CD4-positive, alpha-beta memory T cell (primary cell): Measurements from ENCODE around the gene EHD2. TPM values are rescaled to one million over a fixed set of nuclear protein-coding genes. Genes with fewer than 3 reads are reported as not detected.

Experiments used
- CTCF ChIA-PET: fragments of 350-600 bp; sonication (Branson Sonifier 250); formaldehyde crosslinking; loops from one replicate; lab custom pipeline; 2021; ENCODE audit warnings: inconsistent platforms; ENCODE audit not compliant: partially characterized antibody; lab: Charles Lee
- POLR2A ChIA-PET: fragments of 350-600 bp; sonication (Branson Sonifier 250); formaldehyde crosslinking; loops from one replicate; lab custom pipeline; 2021; ENCODE audit not compliant: partially characterized antibody; lab: Charles Lee
- DNase-seq, 5 donors: peaks; one replicate each; pipeline versions ENCODE4 v3.0.0 to v3.0.0-alpha.2; 2020 to 2022; ENCODE audit warnings: mixed read lengths in 1 of 5
- H3K27ac ChIP-seq: one replicate; pipeline ENCODE4 v1.7.0; 2013; ENCODE audit warnings: low read depth, low read length
- H3K27me3 ChIP-seq: 2 replicates; pipeline ENCODE4 v1.7.0; 2013; ENCODE audit warnings: mild to moderate bottlenecking, low read length, moderate library complexity; ENCODE audit not compliant: insufficient read depth
- H3K36me3 ChIP-seq: 2 replicates; pipeline ENCODE4 v1.7.0; 2013; ENCODE audit warnings: mild to moderate bottlenecking, low read length, moderate library complexity; ENCODE audit not compliant: insufficient read depth
- H3K4me1 ChIP-seq: 2 replicates; pipeline ENCODE4 v1.7.0; 2013; ENCODE audit warnings: mild to moderate bottlenecking, low read length, moderate library complexity; ENCODE audit not compliant: insufficient read depth
- H3K4me3 ChIP-seq, 2 donors: one replicate each; pipeline ENCODE4 v1.7.0; 2013; ENCODE audit warnings: low read length in 2 of 2, mild to moderate bottlenecking in 1 of 2
- H3K9me3 ChIP-seq, 2 donors: one replicate each; pipeline ENCODE4 v1.7.0; 2013; ENCODE audit warnings: low read length in 2 of 2, control low read depth in 1 of 2; ENCODE audit not compliant: control insufficient read depth in 1 of 2
- H3K27ac Mint-ChIP-seq, 7 donors: one replicate each; pipeline ENCODE4 v1.8.0; 2020 to 2021; ENCODE audit warnings: mixed read lengths in 7 of 7, mild to moderate bottlenecking in 6 of 7, inconsistent platforms in 3 of 7, moderate library complexity in 3 of 7
- H3K27me3 Mint-ChIP-seq, 2 donors: one replicate each; pipeline ENCODE4 v1.8.0; 2020 to 2021; ENCODE audit warnings: mixed read lengths in 2 of 2
- H3K36me3 Mint-ChIP-seq, 2 donors: one replicate each; pipeline ENCODE4 v1.8.0; 2020 to 2021; ENCODE audit warnings: mixed read lengths in 2 of 2, inconsistent platforms in 1 of 2, mild to moderate bottlenecking in 1 of 2
- H3K4me1 Mint-ChIP-seq, 4 donors: one replicate each; pipeline ENCODE4 v1.8.0; 2020 to 2021; ENCODE audit warnings: mixed read lengths in 4 of 4, mild to moderate bottlenecking in 1 of 4
- H3K4me3 Mint-ChIP-seq, 8 donors: one replicate each; pipeline ENCODE4 v1.8.0; 2020 to 2021; ENCODE audit warnings: mixed read lengths in 8 of 8, mild to moderate bottlenecking in 7 of 8, moderate library complexity in 6 of 8, inconsistent platforms in 3 of 8
- H3K9me3 Mint-ChIP-seq, 8 donors: one replicate each; pipeline ENCODE4 v1.8.0; 2020 to 2021; ENCODE audit warnings: mixed read lengths in 8 of 8, mild to moderate bottlenecking in 5 of 8, inconsistent platforms in 3 of 8, moderate library complexity in 1 of 8
- intact Hi-C: fragments of 100-400 bp; cut with micrococcal nuclease; formaldehyde crosslinking; loops from one replicate; pipeline ENCODE4 v1.15.1; 2023
- polyA plus RNA-seq, 2 donors: library from polyadenylated mRNA; unstranded; fragments of 300-500 nt; fragmentation: Illumina TruSeq; gene quantifications; one replicate each; pipeline ENCODE4 v1.2.3, GENCODE V29; 2021
- total RNA-seq, 2 experiments: library from RNA; stranded (reverse); gene quantifications; one replicate each; pipeline ENCODE4 v1.2.3, GENCODE V29; 2021

The EHD2 gene
- total and polyA plus RNA-seq, 4 experiments from 2014 or later = not detected

DNA sequence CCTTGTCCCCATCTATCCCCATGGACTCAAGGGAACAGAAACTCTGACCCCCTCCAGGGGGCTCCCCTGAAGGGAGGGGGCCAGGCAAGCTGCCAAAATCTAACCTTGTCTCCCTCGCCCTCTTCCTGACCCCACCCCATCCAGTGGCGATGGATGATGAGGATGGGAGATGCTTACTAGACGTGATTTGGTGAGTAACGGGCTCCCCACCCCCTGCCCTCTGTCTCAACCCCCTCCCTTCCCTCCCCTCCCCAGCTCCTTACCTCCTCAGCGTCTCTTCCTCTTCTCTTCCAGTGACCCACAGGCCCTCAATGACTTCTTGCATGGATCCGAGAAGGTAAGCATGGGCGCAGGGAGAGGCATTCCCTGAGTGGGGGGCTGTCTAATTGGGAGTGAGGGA, 39.8 kb upstream of the EHD2 start:
- DNase-seq = no peak
- H3K9me3 Mint-ChIP-seq = no peaks in the 10 kb centered on the region
- H3K4me3 Mint-ChIP-seq = no peak overlapping the region
- H3K27ac ChIP-seq = no peak overlapping the region
- peaks cover 28 to 42% of the 10 kb centered on the region in 2 donors for H3K36me3 Mint-ChIP-seq
- no peak overlapping the region for H3K4me3 ChIP-seq
- no peaks in the 10 kb centered on the region for H3K4me1 ChIP-seq
- no peaks in the 10 kb centered on the region for H3K27me3 Mint-ChIP-seq
- H3K9me3 ChIP-seq = no peaks in the 10 kb centered on the region
- peaks cover 0 to 4% (median 2%) of the 10 kb centered on the region in 4 donors for H3K4me1 Mint-ChIP-seq
- no peak overlapping the region for H3K27ac Mint-ChIP-seq
- no peaks in the 10 kb centered on the region for H3K27me3 ChIP-seq
- intact Hi-C loops = no loop called here
- H3K36me3 ChIP-seq = peaks cover 28% of the 10 kb centered on the region
- ChIA-PET CTCF (no interaction called here), POLR2A (no interaction called here)

- no peaks in the 10 kb centered on the region for H3K9me3 ChIP-seq
- intact Hi-C loops = no loop called here
- peaks cover 28% of the 10 kb centered on the region for H3K36me3 ChIP-seq
- ChIA-PET POLR2A (interaction anchor here (1.2 kb wide), 1 partner anchor 64 kb away, joined by 3 read pairs; no protein-coding TSS in a partner anchor), CTCF (no interaction called here)
- H3K27me3 ChIP-seq = no peaks in the 10 kb centered on the region
- H3K4me1 Mint-ChIP-seq = peaks cover 0 to 4% (median under 1%) of the 10 kb centered on the region in 4 donors
- H3K4me3 Mint-ChIP-seq = no peak overlapping the region
- H3K36me3 Mint-ChIP-seq = peaks cover 32 to 48% of the 10 kb centered on the region in 2 donors
- H3K27ac Mint-ChIP-seq = peak overlapping the region in 1 of 7 donors; percentile 11
- H3K4me3 ChIP-seq = no peak overlapping the region
- no peaks in the 10 kb centered on the region for H3K9me3 Mint-ChIP-seq
- no peak overlapping the region for H3K27ac ChIP-seq
- H3K27me3 Mint-ChIP-seq = no peaks in the 10 kb centered on the region
- no peak for DNase-seq
- H3K4me1 ChIP-seq = no peaks in the 10 kb centered on the region
Measured at GRCh38 chr19:47674548-47674947, 38.7 kb upstream of the EHD2 start.

- Mint-ChIP-seq H3K36me3 (peaks cover 29 to 45% of the 10 kb centered on the region in 2 donors), H3K4me1 (peaks cover 0 to 3% (median 0%) of the 10 kb centered on the region in 4 donors), H3K27me3 (no peaks in the 10 kb centered on the region), H3K27ac (peak overlapping the region in 1 of 7 donors; percentile 87), H3K9me3 (no peaks in the 10 kb centered on the region), H3K4me3 (no peak overlapping the region)
- H3K9me3 ChIP-seq = no peaks in the 10 kb centered on the region
- peaks cover 28% of the 10 kb centered on the region for H3K36me3 ChIP-seq
- H3K4me1 ChIP-seq = no peaks in the 10 kb centered on the region
- no peak for DNase-seq
- CTCF ChIA-PET = no interaction called here
- intact Hi-C loops = no loop called here
- no peak overlapping the region for H3K27ac ChIP-seq
- POLR2A ChIA-PET = interaction anchor here (1.2 kb wide), 1 partner anchor 65 kb away, joined by 3 read pairs; no protein-coding TSS in a partner anchor
- H3K27me3 ChIP-seq = no peaks in the 10 kb centered on the region
- H3K4me3 ChIP-seq = no peak overlapping the region
Measured at GRCh38 chr19:47675271-47675670, 38.0 kb upstream of the EHD2 start.

DNA sequence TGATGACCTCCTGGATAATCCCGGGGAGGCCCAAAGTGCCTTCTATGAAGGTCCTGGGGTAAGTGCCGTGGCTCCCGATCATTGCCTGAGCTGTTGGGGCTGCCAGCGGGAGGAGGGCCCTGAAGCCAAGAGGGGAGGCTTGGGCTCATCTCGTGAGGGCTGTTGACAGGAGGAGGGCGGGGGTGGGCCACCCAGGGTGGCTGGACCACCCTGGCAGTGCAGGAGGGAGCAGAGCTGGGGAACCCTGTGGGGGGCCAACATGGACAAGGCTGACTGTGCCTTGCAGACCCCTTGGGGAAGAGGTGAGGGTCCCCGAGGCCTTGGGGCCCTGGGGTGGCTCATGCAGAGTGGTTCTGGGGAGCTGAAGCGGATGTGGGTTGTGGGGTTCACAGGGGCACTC, 37.4 kb upstream of the EHD2 start:
- no peaks in the 10 kb centered on the region for H3K27me3 Mint-ChIP-seq
- Histone ChIP-seq H3K27ac (no peak overlapping the region), H3K9me3 (no peaks in the 10 kb centered on the region), H3K27me3 (no peaks in the 10 kb centered on the region), H3K4me3 (no peak overlapping the region), H3K4me1 (no peaks in the 10 kb centered on the region), H3K36me3 (peaks cover 28% of the 10 kb centered on the region)
- ChIA-PET POLR2A (no interaction called here), CTCF (no interaction called here)
- no peaks in the 10 kb centered on the region for H3K9me3 Mint-ChIP-seq
- intact Hi-C loops = no loop called here
- DNase-seq = no peak
- peak overlapping the region in 1 of 7 donors; percentile 8 for H3K27ac Mint-ChIP-seq
- H3K36me3 Mint-ChIP-seq = peaks cover 27 to 40% of the 10 kb centered on the region in 2 donors
- peaks cover 0 to 3% (median 0%) of the 10 kb centered on the region in 4 donors for H3K4me1 Mint-ChIP-seq
- H3K4me3 Mint-ChIP-seq = no peak overlapping the region

- Mint-ChIP-seq H3K4me3 (no peak overlapping the region), H3K27me3 (no peaks in the 10 kb centered on the region), H3K27ac (no peak overlapping the region), H3K4me1 (peaks cover 0 to 5% (median 3%) of the 10 kb centered on the region in 4 donors), H3K9me3 (no peaks in the 10 kb centered on the region), H3K36me3 (peaks cover 32 to 44% of the 10 kb centered on the region in 2 donors)
- no peak for DNase-seq
- ChIA-PET CTCF (interaction anchor here (1.3 kb wide), 1 partner anchor 285 kb away, joined by 3 read pairs; no protein-coding TSS in a partner anchor), POLR2A (no interaction called here)
- H3K9me3 ChIP-seq = no peaks in the 10 kb centered on the region
- H3K4me3 ChIP-seq = no peak overlapping the region
- no peak overlapping the region for H3K27ac ChIP-seq
- H3K27me3 ChIP-seq = no peaks in the 10 kb centered on the region
- intact Hi-C loops = no loop called here
- no peaks in the 10 kb centered on the region for H3K4me1 ChIP-seq
- peaks cover 28% of the 10 kb centered on the region for H3K36me3 ChIP-seq
Measured at GRCh38 chr19:47676811-47677210, 36.4 kb upstream of the EHD2 start.

DNA sequence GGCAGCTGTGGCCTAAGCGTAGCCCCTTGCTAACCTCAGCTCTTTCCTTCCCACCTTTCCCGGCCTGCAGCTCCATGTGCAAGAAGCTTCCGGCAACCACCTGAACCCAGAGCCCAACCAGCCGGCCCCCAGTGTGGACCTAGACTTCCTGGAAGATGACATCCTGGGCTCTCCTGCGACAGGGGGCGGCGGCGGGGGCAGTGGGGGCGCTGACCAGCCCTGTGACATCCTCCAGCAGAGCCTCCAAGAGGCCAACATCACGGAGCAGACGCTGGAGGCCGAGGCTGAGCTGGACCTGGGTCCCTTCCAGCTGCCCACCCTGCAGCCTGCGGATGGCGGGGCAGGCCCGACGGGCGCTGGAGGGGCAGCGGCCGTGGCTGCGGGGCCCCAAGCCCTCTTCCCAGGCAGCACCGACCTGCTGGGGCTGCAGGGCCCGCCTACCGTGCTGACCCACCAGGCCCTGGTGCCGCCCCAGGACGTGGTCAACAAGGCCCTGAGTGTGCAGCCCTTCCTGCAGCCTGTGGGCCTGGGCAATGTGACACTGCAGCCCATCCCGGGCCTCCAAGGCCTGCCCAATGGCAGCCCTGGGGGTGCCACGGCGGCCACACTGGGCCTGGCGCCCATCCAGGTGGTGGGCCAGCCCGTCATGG, 33.8 kb upstream of the EHD2 start:
- H3K36me3 ChIP-seq = peaks cover 10% of the 10 kb centered on the region
- ChIA-PET POLR2A (no interaction called here), CTCF (interaction anchor here (1.2 kb wide), 1 partner anchor 27 kb away, joined by 3 read pairs; no protein-coding TSS in a partner anchor)
- Mint-ChIP-seq H3K4me3 (no peak overlapping the region), H3K9me3 (no peaks in the 10 kb centered on the region), H3K4me1 (peaks cover 2 to 7% (median 4%) of the 10 kb centered on the region in 4 donors), H3K27ac (no peak overlapping the region), H3K27me3 (no peaks in the 10 kb centered on the region), H3K36me3 (peaks cover 34 to 50% of the 10 kb centered on the region in 2 donors)
- H3K27me3 ChIP-seq = no peaks in the 10 kb centered on the region
- no peak overlapping the region for H3K27ac ChIP-seq
- no peak for DNase-seq
- H3K9me3 ChIP-seq = no peaks in the 10 kb centered on the region
- H3K4me1 ChIP-seq = no peaks in the 10 kb centered on the region
- intact Hi-C loops = no loop called here
- no peak overlapping the region for H3K4me3 ChIP-seq

GRCh38 chr19:47679922-47680857, 33.0 kb upstream of the EHD2 start:
- no peak overlapping the region for H3K27ac Mint-ChIP-seq
- ChIA-PET POLR2A (no interaction called here), CTCF (no interaction called here)
- no peak for DNase-seq
- H3K4me3 Mint-ChIP-seq = no peak overlapping the region
- H3K9me3 ChIP-seq = no peaks in the 10 kb centered on the region
- peaks cover 27 to 45% of the 10 kb centered on the region in 2 donors for H3K36me3 Mint-ChIP-seq
- H3K4me1 ChIP-seq = no peaks in the 10 kb centered on the region
- no peaks in the 10 kb centered on the region for H3K27me3 ChIP-seq
- H3K27ac ChIP-seq = no peak overlapping the region
- intact Hi-C loops = no loop called here
- H3K36me3 ChIP-seq = peaks cover 10% of the 10 kb centered on the region
- H3K4me3 ChIP-seq = no peak overlapping the region
- no peaks in the 10 kb centered on the region for H3K27me3 Mint-ChIP-seq
- H3K9me3 Mint-ChIP-seq = no peaks in the 10 kb centered on the region
- peaks cover 2 to 7% (median 5%) of the 10 kb centered on the region in 4 donors for H3K4me1 Mint-ChIP-seq
